Measurements from ENCODE around the gene PLA1A.
"Not testable (repeated sequence)": the region's sequence is repeated elsewhere in the genome, so short reads cannot be mapped to it uniquely, and the experiment has no call there.

The PLA1A gene, protein sequence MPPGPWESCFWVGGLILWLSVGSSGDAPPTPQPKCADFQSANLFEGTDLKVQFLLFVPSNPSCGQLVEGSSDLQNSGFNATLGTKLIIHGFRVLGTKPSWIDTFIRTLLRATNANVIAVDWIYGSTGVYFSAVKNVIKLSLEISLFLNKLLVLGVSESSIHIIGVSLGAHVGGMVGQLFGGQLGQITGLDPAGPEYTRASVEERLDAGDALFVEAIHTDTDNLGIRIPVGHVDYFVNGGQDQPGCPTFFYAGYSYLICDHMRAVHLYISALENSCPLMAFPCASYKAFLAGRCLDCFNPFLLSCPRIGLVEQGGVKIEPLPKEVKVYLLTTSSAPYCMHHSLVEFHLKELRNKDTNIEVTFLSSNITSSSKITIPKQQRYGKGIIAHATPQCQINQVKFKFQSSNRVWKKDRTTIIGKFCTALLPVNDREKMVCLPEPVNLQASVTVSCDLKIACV

GRCh38 chr3:119597548-119598288, at the start of gene PLA1A:
TSS of gene PLA1A (plus strand) at chr3:119597885. CDS start at chr3:119597914, 29 bp downstream.
- Histone ChIP-seq H3K27me3 (ENCODE audit: control insufficient read depth in 1 of 2, insufficient read depth in 2 of 2, low read length in 2 of 2) (no peaks in the 10 kb centered on the region), H3K27ac (ENCODE audit: low read depth, low read length) (peak within 1 kb of the TSS; percentile 9), H3K4me1 (ENCODE audit: insufficient read depth, low read length) (peaks cover 7% of the 10 kb centered on the region), H3K36me3 (ENCODE audit: insufficient read depth, low read length) (no peaks in the 10 kb centered on the region), H3K9ac (ENCODE audit: low read length) (no peak within 1 kb of the TSS), H3K9me3 (ENCODE audit: low read length) (no peaks in the 10 kb centered on the region), H3K4me3 (ENCODE audit: low read depth in 1 of 2, low read length in 2 of 2) (no peak within 1 kb of the TSS)

DNA sequence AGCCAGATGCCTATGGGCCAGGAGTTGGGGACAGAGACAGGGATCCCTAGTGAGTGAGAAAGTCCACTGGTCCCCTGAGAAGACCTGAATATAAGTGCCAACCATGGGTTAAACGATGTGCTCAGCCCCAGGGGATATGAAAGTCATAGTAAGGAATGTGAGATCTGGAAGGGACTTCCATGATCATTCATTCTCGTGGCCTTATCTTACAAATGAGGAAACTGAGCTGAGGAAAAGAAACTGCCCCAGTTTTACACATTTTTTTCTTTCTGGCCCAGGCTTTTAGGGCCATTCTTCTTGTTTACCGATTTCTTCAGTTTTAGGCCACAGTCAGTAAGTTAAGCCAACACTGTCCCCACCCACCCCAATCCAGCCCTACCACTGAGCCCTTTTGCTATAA, 49.3 kb upstream of the PLA1A start:
- no peaks in the 10 kb centered on the region for H3K36me3 ChIP-seq (ENCODE audit: insufficient read depth, low read length)
- no peaks in the 10 kb centered on the region for H3K9me3 ChIP-seq (ENCODE audit: low read length)
- no peak overlapping the region for H3K9ac ChIP-seq (ENCODE audit: low read length)
- no peak overlapping the region for H3K27ac ChIP-seq (ENCODE audit: low read depth, low read length)
- no peaks in the 10 kb centered on the region for H3K4me1 ChIP-seq (ENCODE audit: insufficient read depth, low read length)
- no peak overlapping the region for H3K4me3 ChIP-seq (ENCODE audit: low read depth in 1 of 2, low read length in 2 of 2)
- no peaks in the 10 kb centered on the region for H3K27me3 ChIP-seq (ENCODE audit: control insufficient read depth in 1 of 2, insufficient read depth in 2 of 2, low read length in 2 of 2)

DNA sequence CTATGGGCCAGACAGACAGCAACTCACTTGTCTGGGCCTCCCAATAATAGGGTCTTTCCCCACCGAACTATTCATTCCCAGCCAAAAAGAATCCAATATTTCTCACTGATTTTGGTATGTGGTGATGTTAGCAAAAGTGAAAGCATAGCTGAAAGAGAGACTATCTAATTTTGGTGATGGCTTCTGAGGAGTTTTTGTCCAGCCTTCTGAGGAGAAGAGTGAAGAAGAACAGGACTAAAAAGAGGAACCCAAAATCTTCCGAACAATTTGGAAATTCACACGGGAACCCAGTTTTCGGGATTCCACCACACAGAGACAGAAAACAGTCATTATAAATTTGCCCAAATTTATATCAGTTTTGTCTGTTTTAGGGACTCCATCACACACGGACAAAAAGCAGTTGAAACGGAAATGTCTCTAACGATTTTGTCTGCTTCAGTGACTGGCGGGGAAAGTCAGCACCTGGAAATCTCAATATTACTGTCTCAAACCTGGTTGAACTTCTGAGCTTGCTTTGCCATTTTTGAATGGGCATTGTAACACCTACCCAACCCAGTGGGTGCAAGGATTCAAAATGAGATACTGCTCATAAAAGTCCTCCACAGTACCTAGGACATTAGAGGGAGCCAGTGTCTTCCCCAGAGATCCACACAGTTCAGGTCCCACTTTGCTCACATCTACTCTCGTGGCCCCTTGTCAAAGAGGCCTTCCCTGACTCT, 47.3 kb upstream of the PLA1A start:
- Histone ChIP-seq H3K9me3 (ENCODE audit: low read length) (no peaks in the 10 kb centered on the region), H3K9ac (ENCODE audit: low read length) (no peak overlapping the region), H3K4me3 (ENCODE audit: low read depth in 1 of 2, low read length in 2 of 2) (no peak overlapping the region), H3K27ac (ENCODE audit: low read depth, low read length) (no peak overlapping the region), H3K27me3 (ENCODE audit: control insufficient read depth in 1 of 2, insufficient read depth in 2 of 2, low read length in 2 of 2) (no peaks in the 10 kb centered on the region), H3K36me3 (ENCODE audit: insufficient read depth, low read length) (no peaks in the 10 kb centered on the region), H3K4me1 (ENCODE audit: insufficient read depth, low read length) (no peaks in the 10 kb centered on the region)

GRCh38 chr3:119551598-119551997, 46.1 kb upstream of the PLA1A start:
- no peaks in the 10 kb centered on the region for H3K9me3 ChIP-seq (ENCODE audit: low read length)
- no peak overlapping the region for H3K4me3 ChIP-seq (ENCODE audit: low read depth in 1 of 2, low read length in 2 of 2)
- H3K27me3 ChIP-seq (ENCODE audit: control insufficient read depth in 1 of 2, insufficient read depth in 2 of 2, low read length in 2 of 2) = no peaks in the 10 kb centered on the region
- H3K36me3 ChIP-seq (ENCODE audit: insufficient read depth, low read length) = no peaks in the 10 kb centered on the region
- no peak overlapping the region for H3K9ac ChIP-seq (ENCODE audit: low read length)
- H3K4me1 ChIP-seq (ENCODE audit: insufficient read depth, low read length) = no peaks in the 10 kb centered on the region
- H3K27ac ChIP-seq (ENCODE audit: low read depth, low read length) = no peak overlapping the region

DNA sequence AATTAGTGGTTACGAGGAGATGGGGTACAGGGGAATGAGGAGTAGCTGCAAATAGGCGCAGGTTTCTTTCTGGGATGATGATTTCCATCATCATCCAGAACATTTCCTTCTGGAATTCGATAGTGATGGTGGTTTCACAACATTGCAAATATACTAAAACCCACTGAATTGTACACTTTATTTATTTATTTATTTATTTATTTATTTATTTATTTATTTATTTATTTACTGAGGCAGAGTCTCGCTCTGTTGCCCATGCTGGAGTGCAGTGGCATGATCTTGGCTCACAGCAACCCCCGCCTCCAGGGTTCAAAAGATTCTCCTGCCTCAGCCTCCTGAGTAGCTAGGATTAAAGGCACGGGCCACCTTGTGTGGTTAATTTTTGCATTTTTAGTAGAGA, 44.8 kb upstream of the PLA1A start:
- H3K27me3 ChIP-seq (ENCODE audit: control insufficient read depth in 1 of 2, insufficient read depth in 2 of 2, low read length in 2 of 2); H3K4me1 ChIP-seq (ENCODE audit: insufficient read depth, low read length); H3K9ac ChIP-seq (ENCODE audit: low read length); H3K36me3 ChIP-seq (ENCODE audit: insufficient read depth, low read length); H3K27ac ChIP-seq (ENCODE audit: low read depth, low read length); H3K9me3 ChIP-seq (ENCODE audit: low read length); H3K4me3 ChIP-seq (ENCODE audit: low read depth in 1 of 2, low read length in 2 of 2): not testable (repeated sequence)

DNA sequence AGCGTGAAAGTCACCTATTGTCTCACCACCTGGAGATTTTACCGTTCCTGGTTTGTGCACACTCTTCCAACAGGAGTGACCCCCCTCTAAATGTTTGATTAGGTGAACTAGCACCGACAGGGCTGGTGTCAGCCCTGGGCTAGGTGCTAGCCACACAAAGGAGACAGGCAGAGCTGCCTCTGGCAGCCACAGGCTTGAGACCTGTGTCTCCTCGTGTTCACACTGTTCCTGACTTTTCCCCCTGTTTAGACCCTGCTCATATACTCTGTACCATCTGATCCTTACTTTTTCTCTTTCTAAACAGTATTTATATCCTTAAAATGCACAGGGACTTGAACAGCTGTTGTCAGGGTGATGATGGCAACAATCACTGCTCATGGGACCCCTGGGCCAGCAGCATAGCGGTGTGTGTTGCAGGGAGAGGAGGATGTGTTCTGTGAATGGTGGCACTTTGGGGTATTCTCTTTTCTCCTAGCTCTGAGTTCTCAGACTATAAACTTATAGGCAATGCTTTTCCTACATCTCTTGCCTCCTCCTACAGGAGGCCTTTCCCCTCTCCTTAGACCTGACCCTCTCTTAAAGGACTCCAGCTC, 43.8 kb upstream of the PLA1A start:
- H3K4me1 ChIP-seq (ENCODE audit: insufficient read depth, low read length) = no peaks in the 10 kb centered on the region
- H3K9ac ChIP-seq (ENCODE audit: low read length) = no peak overlapping the region
- H3K27ac ChIP-seq (ENCODE audit: low read depth, low read length) = no peak overlapping the region
- H3K36me3 ChIP-seq (ENCODE audit: insufficient read depth, low read length) = no peaks in the 10 kb centered on the region
- no peaks in the 10 kb centered on the region for H3K27me3 ChIP-seq (ENCODE audit: control insufficient read depth in 1 of 2, insufficient read depth in 2 of 2, low read length in 2 of 2)
- H3K9me3 ChIP-seq (ENCODE audit: low read length) = no peaks in the 10 kb centered on the region
- no peak overlapping the region for H3K4me3 ChIP-seq (ENCODE audit: low read depth in 1 of 2, low read length in 2 of 2)

DNA sequence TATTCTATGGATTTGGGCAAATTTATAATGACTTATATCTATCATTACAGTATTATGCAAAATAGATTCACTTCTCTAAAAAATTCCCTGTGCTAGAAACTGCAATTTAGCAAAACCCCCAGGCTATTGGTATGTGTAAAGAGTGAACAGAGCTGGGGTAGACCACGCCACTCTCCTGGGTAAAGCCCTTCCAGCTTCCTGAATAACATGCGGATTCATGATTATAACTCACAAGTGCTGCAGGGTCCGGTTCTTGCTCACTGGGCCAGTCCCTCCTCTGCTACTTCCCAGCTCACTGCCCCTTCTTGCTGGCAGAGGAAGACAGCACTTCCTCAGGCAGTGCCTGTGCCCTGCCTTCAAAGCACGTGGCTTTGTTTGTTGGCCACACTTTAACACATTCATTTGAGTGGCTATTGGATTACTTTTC, 42.4 kb upstream of the PLA1A start:
- Histone ChIP-seq H3K4me3 (ENCODE audit: low read depth in 1 of 2, low read length in 2 of 2) (no peak overlapping the region), H3K27me3 (ENCODE audit: control insufficient read depth in 1 of 2, insufficient read depth in 2 of 2, low read length in 2 of 2) (no peaks in the 10 kb centered on the region), H3K27ac (ENCODE audit: low read depth, low read length) (no peak overlapping the region), H3K9me3 (ENCODE audit: low read length) (no peaks in the 10 kb centered on the region), H3K36me3 (ENCODE audit: insufficient read depth, low read length) (no peaks in the 10 kb centered on the region), H3K9ac (ENCODE audit: low read length) (no peak overlapping the region), H3K4me1 (ENCODE audit: insufficient read depth, low read length) (no peaks in the 10 kb centered on the region)

DNA sequence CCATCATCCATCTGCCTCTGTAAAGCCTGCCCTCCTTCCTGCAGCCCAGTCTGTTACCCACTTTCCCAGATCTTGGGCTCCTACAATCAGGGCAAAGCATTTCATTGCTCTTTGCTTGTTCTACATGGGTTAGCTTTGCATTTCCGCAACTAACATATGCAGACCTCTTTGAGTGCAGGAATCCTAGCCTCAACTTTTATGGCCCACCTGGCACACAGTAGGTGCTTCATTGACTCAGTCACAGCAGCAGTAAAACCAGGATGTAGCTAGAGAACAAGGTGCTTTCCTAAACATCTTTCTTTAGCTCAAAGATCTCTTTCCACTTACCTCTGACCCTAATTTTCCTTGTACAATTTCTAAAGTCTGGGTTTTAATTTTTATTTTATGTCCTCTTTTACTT, 41.8 kb upstream of the PLA1A start:
- Histone ChIP-seq H3K36me3 (ENCODE audit: insufficient read depth, low read length) (no peaks in the 10 kb centered on the region), H3K4me3 (ENCODE audit: low read depth in 1 of 2, low read length in 2 of 2) (no peak overlapping the region), H3K4me1 (ENCODE audit: insufficient read depth, low read length) (no peaks in the 10 kb centered on the region), H3K9ac (ENCODE audit: low read length) (no peak overlapping the region), H3K9me3 (ENCODE audit: low read length) (no peaks in the 10 kb centered on the region), H3K27me3 (ENCODE audit: control insufficient read depth in 1 of 2, insufficient read depth in 2 of 2, low read length in 2 of 2) (no peaks in the 10 kb centered on the region), H3K27ac (ENCODE audit: low read depth, low read length) (no peak overlapping the region)

- Histone ChIP-seq H3K4me3 (ENCODE audit: low read depth in 1 of 2, low read length in 2 of 2) (no peak overlapping the region), H3K36me3 (ENCODE audit: insufficient read depth, low read length) (no peaks in the 10 kb centered on the region), H3K4me1 (ENCODE audit: insufficient read depth, low read length) (no peaks in the 10 kb centered on the region), H3K27ac (ENCODE audit: low read depth, low read length) (no peak overlapping the region), H3K27me3 (ENCODE audit: control insufficient read depth in 1 of 2, insufficient read depth in 2 of 2, low read length in 2 of 2) (no peaks in the 10 kb centered on the region), H3K9ac (ENCODE audit: low read length) (no peak overlapping the region), H3K9me3 (ENCODE audit: low read length) (no peaks in the 10 kb centered on the region)
These were observed 40.4 kb upstream of the PLA1A start for GRCh38 chr3:119557192-119557876.

GRCh38 chr3:119557877-119558269, 39.8 kb upstream of the PLA1A start:
- Histone ChIP-seq H3K27me3 (ENCODE audit: control insufficient read depth in 1 of 2, insufficient read depth in 2 of 2, low read length in 2 of 2) (no peaks in the 10 kb centered on the region), H3K27ac (ENCODE audit: low read depth, low read length) (no peak overlapping the region)

More at GRCh38 chr3:119557877-119558269, 39.8 kb upstream of the PLA1A start:
- H3K4me3 ChIP-seq (ENCODE audit: low read depth in 1 of 2, low read length in 2 of 2) = no peak overlapping the region
- no peaks in the 10 kb centered on the region for H3K4me1 ChIP-seq (ENCODE audit: insufficient read depth, low read length)
- no peaks in the 10 kb centered on the region for H3K36me3 ChIP-seq (ENCODE audit: insufficient read depth, low read length)
- H3K9me3 ChIP-seq (ENCODE audit: low read length) = no peaks in the 10 kb centered on the region
- H3K9ac ChIP-seq (ENCODE audit: low read length) = no peak overlapping the region

Measured in muscle layer of colon (tissue), 2 donors.